ENCODE results near the gene WNT6.
"Not testable (repeated sequence)": the region's sequence is repeated elsewhere in the genome, so short reads cannot be mapped to it uniquely, and the experiment has no call there.

WNT6 gene

GRCh38 chr2:218830526-218831306 lies 28.9 kb upstream of the WNT6 start:
- no peak for DNase-seq

GRCh38 chr2:218831378-218831990 lies 28.1 kb upstream of the WNT6 start, which contains the start of gene PRKAG3:
Gene PRKAG3 (minus strand): TSS chr2:218831803.
- no peak for DNase-seq

- no peak for DNase-seq
Measured at GRCh38 chr2:218832081-218832480, 27.5 kb upstream of the WNT6 start.

- DNase-seq: no peak
Measured at GRCh38 chr2:218832520-218832919, 27.1 kb upstream of the WNT6 start.

- no peak for DNase-seq
Measured at GRCh38 chr2:218833023-218833609, 26.5 kb upstream of the WNT6 start.

- DNase-seq: no peak
Measured at GRCh38 chr2:218834685-218835084, 24.9 kb upstream of the WNT6 start.

- DNase-seq: no peak
Measured at GRCh38 chr2:218837495-218837894, 22.1 kb upstream of the WNT6 start.

- DNase-seq: no peak
Measured at GRCh38 chr2:218839430-218839829, 20.2 kb upstream of the WNT6 start.

GRCh38 chr2:218839888-218840287 lies 19.7 kb upstream of the WNT6 start:
- DNase-seq: no peak

- DNase-seq: not testable (repeated sequence)
Measured at GRCh38 chr2:218844334-218844733, 15.3 kb upstream of the WNT6 start.

GRCh38 chr2:218846963-218847362 lies 12.6 kb upstream of the WNT6 start:
- DNase-seq: not testable (repeated sequence)

- DNase-seq: no peak
Measured at GRCh38 chr2:218849721-218850120, 9.9 kb upstream of the WNT6 start.

- no peak for DNase-seq
Measured at GRCh38 chr2:218850796-218851195, 8.8 kb upstream of the WNT6 start.

- no peak for DNase-seq
Measured at GRCh38 chr2:218851286-218851685, 8.3 kb upstream of the WNT6 start.

- no peak for DNase-seq
Measured at GRCh38 chr2:218852911-218853667, 6.5 kb upstream of the WNT6 start.

GRCh38 chr2:218853766-218854165 lies 5.8 kb upstream of the WNT6 start:
- no peak for DNase-seq

GRCh38 chr2:218854860-218855259 lies 4.7 kb upstream of the WNT6 start:
- DNase-seq: no peak

GRCh38 chr2:218855305-218856166 lies 4.1 kb upstream of the WNT6 start:
- DNase-seq: no peak

GRCh38 chr2:218856167-218856895 lies 3.3 kb upstream of the WNT6 start:
- no peak for DNase-seq

GRCh38 chr2:218856896-218857243 lies 2.7 kb upstream of the WNT6 start:
- no peak for DNase-seq

- no peak for DNase-seq
Measured at GRCh38 chr2:218857371-218858137, 2.1 kb upstream of the WNT6 start.

All from activated gamma-delta T cell (primary cell).